GM19328 (cell line): ENCODE data around the gene RTF2.

Experiments used
- ATAC-seq: cut with Tn5 transposase; IDR thresholded peaks from one replicate; pipeline ENCODE4 v1.9.1; 2021; ENCODE audit warnings: mild to moderate bottlenecking, moderate library complexity; ENCODE audit not compliant: unreplicated experiment

Gene RTF2, protein sequence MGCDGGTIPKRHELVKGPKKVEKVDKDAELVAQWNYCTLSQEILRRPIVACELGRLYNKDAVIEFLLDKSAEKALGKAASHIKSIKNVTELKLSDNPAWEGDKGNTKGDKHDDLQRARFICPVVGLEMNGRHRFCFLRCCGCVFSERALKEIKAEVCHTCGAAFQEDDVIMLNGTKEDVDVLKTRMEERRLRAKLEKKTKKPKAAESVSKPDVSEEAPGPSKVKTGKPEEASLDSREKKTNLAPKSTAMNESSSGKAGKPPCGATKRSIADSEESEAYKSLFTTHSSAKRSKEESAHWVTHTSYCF

GRCh38 chr20:56468316-56469076 lies at the start of gene RTF2:
Gene RTF2, plus strand, starts transcription at chr20:56468627. Its CDS starts 71 bp downstream, at chr20:56468698.
- peak; percentile 95 for ATAC-seq

GRCh38 chr20:56420028-56420427 lies 48.4 kb upstream of the RTF2 start:
- no peak for ATAC-seq

- no peak for ATAC-seq
These were observed 47.3 kb upstream of the RTF2 start for GRCh38 chr20:56420940-56421688.

DNA sequence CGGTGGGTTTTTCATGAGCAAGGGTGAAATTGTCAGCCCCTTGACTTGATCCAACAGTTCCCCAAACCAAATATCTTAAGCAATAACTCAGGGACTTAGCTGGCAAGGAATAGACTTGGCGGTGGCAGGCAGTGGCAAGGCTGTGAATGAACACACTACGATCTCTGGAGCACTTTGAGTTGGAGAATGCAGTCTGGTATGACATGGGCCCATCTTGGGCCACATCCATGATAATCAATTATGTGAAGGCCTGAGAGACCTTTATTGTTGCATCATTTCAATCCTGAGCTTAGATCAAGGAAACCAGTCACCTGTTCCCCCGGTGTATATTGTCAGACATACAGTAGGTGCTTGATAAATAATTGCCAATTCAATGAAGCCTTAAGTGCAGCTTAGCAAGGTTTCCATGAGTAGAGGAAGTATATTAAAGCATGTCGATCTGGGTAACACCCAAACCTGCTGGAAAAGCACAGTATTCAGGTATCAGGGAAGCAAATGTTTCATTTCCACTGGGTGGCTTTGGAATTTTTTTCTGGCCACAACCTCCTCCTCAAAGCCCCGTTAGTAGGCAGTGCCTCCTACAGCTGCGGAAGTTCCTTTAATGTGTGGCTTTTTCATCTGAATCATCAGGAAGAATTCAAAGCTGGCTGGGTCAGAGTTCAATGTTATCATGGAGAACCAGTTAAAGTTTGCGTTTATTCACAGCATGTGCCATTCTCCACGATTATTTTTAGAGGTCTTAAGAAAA lies 46.2 kb upstream of the RTF2 start:
- ATAC-seq = no peak

DNA sequence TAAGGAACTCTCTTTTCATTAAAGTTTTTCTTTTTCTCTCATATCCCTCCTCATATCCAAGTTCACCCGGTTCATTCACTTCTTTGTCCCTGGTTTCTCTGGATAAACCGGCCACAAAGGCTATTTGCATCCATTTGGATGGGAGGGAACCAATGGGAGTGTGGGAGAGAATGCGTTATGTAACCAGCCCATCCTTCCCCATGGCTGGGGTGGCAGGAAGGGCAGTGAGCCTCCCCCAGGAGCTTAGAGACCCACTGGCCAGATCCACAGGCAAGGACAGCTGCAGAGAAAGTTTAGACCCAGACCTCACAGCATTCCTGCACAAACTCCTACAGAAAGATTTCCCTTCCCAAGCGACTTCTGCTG lies 45.6 kb upstream of the RTF2 start:
- no peak for ATAC-seq

DNA sequence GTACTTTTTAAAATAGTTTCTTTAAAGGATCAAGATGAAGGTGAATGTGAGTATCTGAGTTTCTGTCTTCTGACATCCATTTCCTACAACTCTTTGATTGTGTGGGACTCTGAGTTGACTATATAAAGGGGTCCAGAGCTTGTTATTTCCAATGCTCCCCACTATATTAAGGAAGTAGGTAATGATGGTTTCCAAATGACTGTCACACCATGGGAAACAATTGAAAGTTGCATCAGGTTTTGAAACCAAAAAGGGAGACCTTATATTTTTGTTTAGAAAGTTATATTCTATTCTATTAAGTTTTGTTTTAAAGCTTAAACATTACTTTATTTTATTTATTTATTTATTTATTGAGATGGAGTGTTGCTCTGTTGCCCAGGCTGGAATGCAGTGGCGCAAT lies 45.2 kb upstream of the RTF2 start:
- ATAC-seq = no peak

- no peak for ATAC-seq
These were observed 44.5 kb upstream of the RTF2 start for GRCh38 chr20:56423886-56424285.

- ATAC-seq = no peak
These were observed 43.5 kb upstream of the RTF2 start for GRCh38 chr20:56424931-56425330.

- no peak for ATAC-seq
These were observed 42.4 kb upstream of the RTF2 start for GRCh38 chr20:56426026-56426425.

GRCh38 chr20:56426926-56427325 lies 41.5 kb upstream of the RTF2 start:
- ATAC-seq = no peak

DNA sequence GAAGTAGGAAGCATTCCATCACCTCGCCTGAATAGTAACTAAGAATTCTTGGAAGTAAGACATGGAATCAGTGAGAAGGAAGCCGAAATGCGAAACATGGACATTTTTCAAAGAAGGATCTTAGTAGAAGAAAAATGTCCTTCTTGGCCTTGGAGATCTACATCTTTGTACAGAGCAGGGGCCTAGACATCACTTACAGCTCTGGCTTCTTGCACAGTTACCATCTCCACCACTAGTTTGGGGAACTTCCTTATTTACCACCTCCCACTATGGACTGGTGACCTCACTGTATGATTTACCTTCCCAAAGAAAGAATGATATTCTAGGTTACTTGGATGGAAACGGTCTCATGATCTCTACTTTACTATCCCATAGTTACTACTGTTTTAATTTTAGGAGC lies 40.6 kb upstream of the RTF2 start:
- no peak for ATAC-seq

GRCh38 chr20:56428410-56428809 lies 40.0 kb upstream of the RTF2 start:
- no peak for ATAC-seq

- ATAC-seq = no peak
These were observed 39.5 kb upstream of the RTF2 start for GRCh38 chr20:56428881-56429280.

- no peak for ATAC-seq
These were observed 38.9 kb upstream of the RTF2 start for GRCh38 chr20:56429502-56429901.

- no peak for ATAC-seq
These were observed 38.5 kb upstream of the RTF2 start for GRCh38 chr20:56429941-56430340.

- ATAC-seq = no peak
These were observed 38.0 kb upstream of the RTF2 start for GRCh38 chr20:56430461-56430860.

DNA sequence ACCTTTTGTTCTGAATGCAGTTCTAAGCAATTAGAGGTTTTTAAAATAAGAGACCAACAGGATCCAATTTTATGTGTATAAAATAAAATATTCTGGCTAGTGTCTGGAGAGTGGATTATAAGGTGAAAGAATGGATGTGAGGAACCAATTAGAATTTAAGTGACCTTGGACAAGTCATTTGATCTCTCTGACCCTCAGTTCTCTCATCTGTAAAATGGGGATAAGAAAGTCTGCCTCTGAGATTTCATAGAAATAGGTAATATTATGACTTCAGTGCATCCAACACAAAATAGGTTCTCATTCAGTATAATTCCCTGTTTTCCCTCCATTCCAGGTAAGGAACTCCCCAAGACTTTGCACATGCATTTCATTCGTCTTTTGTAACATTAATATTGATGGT lies 37.5 kb upstream of the RTF2 start:
- ATAC-seq = no peak

- ATAC-seq = no peak
These were observed 37.0 kb upstream of the RTF2 start for GRCh38 chr20:56431471-56431870.

DNA sequence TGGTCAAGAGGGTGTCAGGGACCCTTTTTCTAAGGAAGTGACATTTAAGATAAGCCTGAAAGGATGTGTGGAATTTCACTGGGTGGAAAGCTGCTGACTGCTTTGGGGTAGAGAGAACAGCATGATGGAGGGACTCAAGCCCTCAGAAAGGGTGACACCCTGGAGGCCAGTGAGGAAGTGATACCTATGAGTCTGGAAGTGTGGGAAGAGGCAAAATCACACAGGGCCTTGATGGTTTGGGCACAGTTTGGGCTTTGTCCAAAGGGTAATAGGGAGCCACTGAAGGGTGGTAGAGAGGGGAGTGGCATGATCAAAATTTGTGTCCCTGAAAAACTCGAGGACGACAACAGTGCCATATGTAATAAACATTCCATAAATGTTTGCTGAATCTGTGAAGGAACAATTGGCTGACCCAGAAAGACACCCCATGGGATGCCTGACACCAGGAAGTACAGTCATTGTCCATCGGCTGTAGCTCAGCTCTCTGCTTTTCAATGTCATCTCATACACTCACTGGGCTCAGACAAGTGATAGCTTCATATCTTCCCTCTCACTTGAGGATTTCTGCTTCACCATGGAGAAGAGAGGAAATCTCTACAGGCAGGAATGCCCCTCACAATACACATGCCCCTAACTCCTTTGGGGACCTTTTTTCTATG lies 35.1 kb upstream of the RTF2 start:
- no peak for ATAC-seq

DNA sequence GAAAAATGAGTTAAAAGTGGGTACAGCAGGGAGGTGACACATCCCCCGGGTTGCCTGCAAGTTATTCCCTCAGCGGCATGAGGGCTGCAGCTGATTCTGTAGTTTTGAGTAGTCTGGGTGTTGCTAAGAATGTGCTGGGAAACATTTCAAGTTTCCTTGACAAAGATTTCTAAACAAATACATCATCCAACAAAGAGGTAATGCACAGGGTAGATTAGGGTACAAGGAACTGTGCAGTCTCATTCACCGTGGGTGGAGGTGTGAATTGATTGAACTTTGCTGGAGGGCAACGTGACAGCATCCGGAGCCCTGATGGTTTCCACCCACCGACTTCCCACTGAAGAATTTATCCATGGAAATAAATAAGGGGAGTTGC lies 34.6 kb upstream of the RTF2 start:
- ATAC-seq = no peak
